ENCODE data around the gene NINL.

The NINL gene

GRCh38 chr20:25483431-25484132 is 101.7 kb downstream of the NINL start:
- no peak for TF ChIP-seq SPI1 (IDR thresholded peaks at IDR 0.05; ENCODE audit: borderline replicate concordance, low read depth)
- TF ChIP-seq POLR2AphosphoS5 (IDR thresholded peaks at IDR 0.05; ENCODE audit: low read depth): no peak
- no peak for TF ChIP-seq REST (IDR thresholded peaks at IDR 0.05; ENCODE audit: insufficient replicate concordance, low read depth)
- TF ChIP-seq, protein P1, sequence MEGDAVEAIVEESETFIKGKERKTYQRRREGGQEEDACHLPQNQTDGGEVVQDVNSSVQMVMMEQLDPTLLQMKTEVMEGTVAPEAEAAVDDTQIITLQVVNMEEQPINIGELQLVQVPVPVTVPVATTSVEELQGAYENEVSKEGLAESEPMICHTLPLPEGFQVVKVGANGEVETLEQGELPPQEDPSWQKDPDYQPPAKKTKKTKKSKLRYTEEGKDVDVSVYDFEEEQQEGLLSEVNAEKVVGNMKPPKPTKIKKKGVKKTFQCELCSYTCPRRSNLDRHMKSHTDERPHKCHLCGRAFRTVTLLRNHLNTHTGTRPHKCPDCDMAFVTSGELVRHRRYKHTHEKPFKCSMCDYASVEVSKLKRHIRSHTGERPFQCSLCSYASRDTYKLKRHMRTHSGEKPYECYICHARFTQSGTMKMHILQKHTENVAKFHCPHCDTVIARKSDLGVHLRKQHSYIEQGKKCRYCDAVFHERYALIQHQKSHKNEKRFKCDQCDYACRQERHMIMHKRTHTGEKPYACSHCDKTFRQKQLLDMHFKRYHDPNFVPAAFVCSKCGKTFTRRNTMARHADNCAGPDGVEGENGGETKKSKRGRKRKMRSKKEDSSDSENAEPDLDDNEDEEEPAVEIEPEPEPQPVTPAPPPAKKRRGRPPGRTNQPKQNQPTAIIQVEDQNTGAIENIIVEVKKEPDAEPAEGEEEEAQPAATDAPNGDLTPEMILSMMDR (IDR thresholded peaks at IDR 0.05; ENCODE audit: insufficient read depth, low read length): no peak
- no peak for TF ChIP-seq GABPA (IDR thresholded peaks at IDR 0.05; ENCODE audit: low read depth)
- no peak for DNase-seq (ENCODE audit: low read depth in 1 of 2, low spot score in 1 of 2)
- no peak overlapping the region for H3K27ac ChIP-seq (replicated peaks)
- no peak overlapping the region for H3K4me3 ChIP-seq (replicated peaks; ENCODE audit: insufficient read depth, low read length)
- H3K27me3 ChIP-seq (ENCODE audit: insufficient read depth, poor library complexity, severe bottlenecking): peaks cover 19% of the 10 kb centered on the region

GRCh38 chr20:25481918-25482253 is 103.4 kb downstream of the NINL start:
- peaks cover 17% of the 10 kb centered on the region for H3K27me3 ChIP-seq (ENCODE audit: insufficient read depth, poor library complexity, severe bottlenecking)
- TF ChIP-seq POLR2AphosphoS5 (IDR thresholded peaks at IDR 0.05; ENCODE audit: low read depth): no peak
- no peak for TF ChIP-seq REST (IDR thresholded peaks at IDR 0.05; ENCODE audit: insufficient replicate concordance, low read depth)
- DNase-seq (ENCODE audit: low read depth in 1 of 2, low spot score in 1 of 2): no peak
- H3K27ac ChIP-seq (replicated peaks): no peak overlapping the region
- H3K4me3 ChIP-seq (replicated peaks; ENCODE audit: insufficient read depth, low read length): no peak overlapping the region

DNA sequence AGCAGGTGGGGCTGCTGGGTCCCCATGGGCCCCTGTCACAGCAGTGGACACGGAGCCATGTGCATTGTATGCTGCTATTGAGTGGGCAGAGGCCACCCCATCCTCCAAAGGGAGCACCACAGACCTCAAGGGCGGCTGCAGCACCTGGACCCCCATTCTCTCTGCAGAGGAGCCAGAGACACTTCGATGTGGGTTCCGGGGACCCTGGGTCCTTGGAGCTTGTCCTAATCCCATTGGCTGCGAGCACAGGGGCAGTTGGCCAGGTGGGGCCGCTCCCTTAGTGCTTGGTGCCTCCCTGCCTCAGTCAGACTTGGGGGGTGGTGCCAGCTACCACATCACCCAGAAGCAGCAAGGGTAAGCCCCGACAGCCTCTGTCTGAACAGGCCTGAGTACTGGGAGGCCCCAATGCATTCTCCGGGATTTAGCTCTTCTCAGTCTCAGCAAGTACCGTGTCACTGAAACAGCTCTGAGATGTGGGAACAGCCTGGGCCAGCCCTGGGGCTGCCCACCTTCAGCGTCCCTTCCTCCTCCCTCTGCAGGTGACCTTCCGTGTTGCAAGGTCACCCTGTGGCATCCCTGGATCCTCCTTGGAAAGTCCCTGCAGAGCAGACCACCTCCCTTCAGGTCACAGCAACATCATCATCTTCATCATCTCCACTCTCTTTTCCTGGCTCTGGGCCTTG is 104.0 kb downstream of the NINL start:
- peaks cover 13% of the 10 kb centered on the region for H3K27me3 ChIP-seq (ENCODE audit: insufficient read depth, poor library complexity, severe bottlenecking)
- H3K4me3 ChIP-seq (replicated peaks; ENCODE audit: insufficient read depth, low read length): no peak overlapping the region
- TF ChIP-seq GABPA (IDR thresholded peaks at IDR 0.05; ENCODE audit: low read depth): no peak
- TF ChIP-seq SPI1 (IDR thresholded peaks at IDR 0.05; ENCODE audit: borderline replicate concordance, low read depth): no peak
- no peak for TF ChIP-seq POLR2AphosphoS5 (IDR thresholded peaks at IDR 0.05; ENCODE audit: low read depth)
- TF ChIP-seq, protein P1 (IDR thresholded peaks at IDR 0.05; ENCODE audit: insufficient read depth, low read length): no peak
- no peak for TF ChIP-seq REST (IDR thresholded peaks at IDR 0.05; ENCODE audit: insufficient replicate concordance, low read depth)
- no peak overlapping the region for H3K27ac ChIP-seq (replicated peaks)
- DNase-seq (ENCODE audit: low read depth in 1 of 2, low spot score in 1 of 2): no peak

Data from HL-60 (cell line).